Neuronal stem cell (in vitro differentiated cells): ENCODE measurements around the gene CTNNA3.

Source experiments
- DNase-seq: peaks from one replicate; pipeline ENCODE4 v3.0.0-alpha.2; 2013; ENCODE audit warnings: low spot score
- H2AFZ ChIP-seq: one replicate; pipeline ENCODE4 v1.6.1; 2013; ENCODE audit warnings: mild to moderate bottlenecking, low read length, inconsistent platforms
- H2AK5ac ChIP-seq: 2 replicates; pipeline ENCODE4 v1.6.1; 2013; ENCODE audit warnings: low read depth, mild to moderate bottlenecking, inconsistent platforms, low read length, moderate library complexity, mixed read lengths
- H2BK120ac ChIP-seq: 2 replicates; pipeline ENCODE4 v1.6.1; 2013; ENCODE audit warnings: low read depth, mild to moderate bottlenecking, inconsistent platforms, low read length, moderate library complexity, mixed read lengths
- H2BK12ac ChIP-seq: one replicate; pipeline ENCODE4 v1.6.1; 2013; ENCODE audit warnings: low read length, inconsistent platforms
- H2BK15ac ChIP-seq: 2 replicates; pipeline ENCODE4 v1.6.1; 2013; ENCODE audit warnings: mild to moderate bottlenecking, low read length, inconsistent platforms, mixed read lengths
- H2BK5ac ChIP-seq: one replicate; pipeline ENCODE4 v1.6.1; 2013; ENCODE audit warnings: inconsistent platforms, mild to moderate bottlenecking, low read length, moderate library complexity
- H3K14ac ChIP-seq: one replicate; pipeline ENCODE4 v1.6.1; 2013; ENCODE audit warnings: low read length, inconsistent platforms
- H3K18ac ChIP-seq: 2 replicates; pipeline ENCODE4 v1.6.1; 2013; ENCODE audit warnings: low read length, inconsistent platforms
- H3K23ac ChIP-seq: 2 replicates; pipeline ENCODE4 v1.6.1; 2013; ENCODE audit warnings: low read depth, mild to moderate bottlenecking, mixed read lengths, low read length, inconsistent platforms; ENCODE audit not compliant: poor library complexity
- H3K27ac ChIP-seq: replicated peaks from 3 replicates; pipeline ENCODE4 v1.5.1; 2013; ENCODE audit warnings: low read length, inconsistent platforms
- H3K27me3 ChIP-seq, 3 experiments: 2 replicates each; pipeline ENCODE4 v1.6.1; 2013; ENCODE audit warnings: low read length in 3 of 3, mild to moderate bottlenecking in 2 of 3, inconsistent platforms in 1 of 3, low read depth in 1 of 3, mixed read lengths in 1 of 3, moderate library complexity in 1 of 3; ENCODE audit not compliant: control insufficient read depth in 3 of 3, insufficient read depth in 3 of 3
- H3K36me3 ChIP-seq, 2 donors: replicated peaks in 1 of 2; 2 replicates each; pipeline ENCODE4 v1.6.1; 2013; ENCODE audit warnings: low read length in 2 of 2; ENCODE audit not compliant: control insufficient read depth in 2 of 2, insufficient read depth in 2 of 2
- H3K4ac ChIP-seq: 2 replicates; pipeline ENCODE4 v1.6.1; 2013; ENCODE audit warnings: inconsistent platforms, mild to moderate bottlenecking, low read length, moderate library complexity
- H3K4me1 ChIP-seq, 2 donors: 1 replicate in 1 of 2; 2 replicates in 1 of 2; pipeline ENCODE4 v1.6.1; 2013; ENCODE audit warnings: low read length in 2 of 2, low read depth in 1 of 2; ENCODE audit not compliant: control insufficient read depth in 2 of 2, insufficient read depth in 1 of 2
- H3K4me2 ChIP-seq: one replicate; pipeline ENCODE4 v1.6.1; 2013; ENCODE audit warnings: mild to moderate bottlenecking, low read length, inconsistent platforms; ENCODE audit not compliant: insufficient read depth, poor library complexity, severe bottlenecking
- H3K4me3 ChIP-seq, 2 donors: 2 replicates each; pipeline ENCODE4 v1.5.1; 2013; ENCODE audit warnings: low read length in 2 of 2, mild to moderate bottlenecking in 2 of 2, inconsistent platforms in 1 of 2, moderate library complexity in 1 of 2
- H3K79me1 ChIP-seq: one replicate; pipeline ENCODE4 v1.6.1; 2013; ENCODE audit warnings: low read depth, mild to moderate bottlenecking, inconsistent platforms, low read length, moderate library complexity
- H3K9ac ChIP-seq: one replicate; pipeline ENCODE4 v1.6.1; 2013; ENCODE audit warnings: mild to moderate bottlenecking, low read depth, low read length, inconsistent platforms; ENCODE audit not compliant: poor library complexity
- H3K9me3 ChIP-seq, 2 donors: replicated peaks in 1 of 2; 2 replicates each; pipeline versions ENCODE3 to v1.6.1; 2013; ENCODE audit warnings: low read length in 2 of 2, mild to moderate bottlenecking in 2 of 2, inconsistent platforms in 1 of 2, low read depth in 1 of 2, mixed read lengths in 1 of 2, moderate library complexity in 1 of 2; ENCODE audit not compliant: control insufficient read depth in 2 of 2, insufficient read depth in 1 of 2
- H4K8ac ChIP-seq: one replicate; pipeline ENCODE4 v1.6.1; 2013; ENCODE audit warnings: low read depth, mild to moderate bottlenecking, inconsistent platforms, low read length, moderate library complexity
- H4K91ac ChIP-seq: one replicate; pipeline ENCODE4 v1.6.1; 2013; ENCODE audit warnings: low read length, low read depth, mild to moderate bottlenecking, inconsistent platforms; ENCODE audit not compliant: poor library complexity
- WGBS, 2 donors: extraction: QIAGEN DNeasy Blood & Tissue Kit; methylation state at CpG; one replicate each; pipeline ENCODE4 v1.1.7; 2013; ENCODE audit warnings: missing lambda C conversion rate in 2 of 2, mixed read lengths in 1 of 2; ENCODE audit not compliant: insufficient read length in 2 of 2, insufficient replicate concordance in 1 of 2; ENCODE audit errors: extremely low coverage in 2 of 2; 5-methylcytosine and 5-hydroxymethylcytosine counted together

The CTNNA3 gene

DNA sequence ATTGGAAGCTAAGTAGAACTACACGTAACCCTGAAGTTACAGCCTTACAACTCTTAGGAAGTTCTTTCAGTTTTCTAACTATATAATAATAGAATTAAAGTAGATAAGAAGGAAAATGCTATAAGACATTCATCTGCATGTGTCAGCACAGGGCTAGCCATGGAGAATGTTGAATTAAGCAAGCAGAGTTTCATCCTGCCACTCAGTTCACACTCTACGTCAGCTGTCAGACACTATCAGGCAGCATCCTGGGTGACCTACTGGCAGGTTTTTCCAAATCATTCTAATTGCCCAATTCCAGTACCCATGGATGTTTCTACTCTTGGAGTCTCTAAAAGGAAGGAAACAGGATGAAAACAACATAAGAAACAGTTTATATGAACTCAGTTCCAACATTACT lies 815.2 kb downstream of the CTNNA3 start:
- H2AFZ ChIP-seq: no peak overlapping the region
- no peak overlapping the region for H3K27ac ChIP-seq
- no peak overlapping the region for H3K9ac ChIP-seq
- no peak overlapping the region for H3K4me2 ChIP-seq
- H3K27me3 ChIP-seq: peaks cover 0 to 12% (median 0%) of the 10 kb centered on the region in 3 experiments
- H2BK15ac ChIP-seq: no peak overlapping the region
- no peak overlapping the region for H3K18ac ChIP-seq
- no peak overlapping the region for H3K23ac ChIP-seq
- H3K9me3 ChIP-seq: no peaks in the 10 kb centered on the region
- no peak overlapping the region for H2BK120ac ChIP-seq
- H3K4me3 ChIP-seq: no peak overlapping the region
- H3K79me1 ChIP-seq: no peaks in the 10 kb centered on the region
- H2AK5ac ChIP-seq: no peak overlapping the region
- no peaks in the 10 kb centered on the region for H3K4me1 ChIP-seq
- no peak overlapping the region for H4K91ac ChIP-seq
- no peak overlapping the region for H4K8ac ChIP-seq
- no peak overlapping the region for H2BK12ac ChIP-seq
- no CpG with 5 or more reads among the region's 2 CpGs for WGBS, 2 donors
- H2BK5ac ChIP-seq: no peak overlapping the region
- no peak overlapping the region for H3K14ac ChIP-seq
- H3K4ac ChIP-seq: no peak overlapping the region
- H3K36me3 ChIP-seq: no peaks in the 10 kb centered on the region
- no peak for DNase-seq

DNA sequence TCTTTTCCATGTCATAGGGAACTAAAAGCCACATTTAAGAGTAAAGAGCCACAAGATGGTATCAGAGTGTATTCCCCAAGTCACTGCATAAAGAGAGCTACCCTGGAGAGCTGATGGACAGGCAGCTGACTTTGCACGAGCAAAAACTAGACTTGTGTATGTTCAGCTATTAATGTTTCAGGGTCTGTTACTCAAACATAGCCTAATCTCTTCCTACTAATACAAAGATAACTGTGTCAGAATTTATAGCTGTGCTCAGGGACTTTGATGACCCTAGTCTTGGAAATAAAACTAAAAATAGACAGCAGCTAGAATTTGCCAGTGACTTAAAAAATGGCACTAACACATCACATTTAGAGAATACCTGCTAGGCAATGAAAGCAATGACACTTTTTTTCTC lies 815.7 kb downstream of the CTNNA3 start:
- H3K4me3 ChIP-seq: no peak overlapping the region
- no peaks in the 10 kb centered on the region for H3K36me3 ChIP-seq
- no peak overlapping the region for H2BK12ac ChIP-seq
- H3K4me2 ChIP-seq: no peak overlapping the region
- H3K79me1 ChIP-seq: no peaks in the 10 kb centered on the region
- H2BK15ac ChIP-seq: no peak overlapping the region
- H3K9me3 ChIP-seq: no peaks in the 10 kb centered on the region
- no peak overlapping the region for H4K8ac ChIP-seq
- H3K27ac ChIP-seq: no peak overlapping the region
- H3K4ac ChIP-seq: no peak overlapping the region
- H3K14ac ChIP-seq: no peak overlapping the region
- no peak overlapping the region for H3K9ac ChIP-seq
- no peak overlapping the region for H3K18ac ChIP-seq
- DNase-seq: no peak
- peaks cover 0 to 16% (median 0%) of the 10 kb centered on the region in 3 experiments for H3K27me3 ChIP-seq
- H2AFZ ChIP-seq: no peak overlapping the region
- H2AK5ac ChIP-seq: no peak overlapping the region
- no peak overlapping the region for H4K91ac ChIP-seq
- H3K4me1 ChIP-seq: no peaks in the 10 kb centered on the region
- H2BK5ac ChIP-seq: no peak overlapping the region
- H3K23ac ChIP-seq: no peak overlapping the region
- WGBS, 2 donors: no CpG with 5 or more reads among the region's 1 CpG
- no peak overlapping the region for H2BK120ac ChIP-seq

DNA sequence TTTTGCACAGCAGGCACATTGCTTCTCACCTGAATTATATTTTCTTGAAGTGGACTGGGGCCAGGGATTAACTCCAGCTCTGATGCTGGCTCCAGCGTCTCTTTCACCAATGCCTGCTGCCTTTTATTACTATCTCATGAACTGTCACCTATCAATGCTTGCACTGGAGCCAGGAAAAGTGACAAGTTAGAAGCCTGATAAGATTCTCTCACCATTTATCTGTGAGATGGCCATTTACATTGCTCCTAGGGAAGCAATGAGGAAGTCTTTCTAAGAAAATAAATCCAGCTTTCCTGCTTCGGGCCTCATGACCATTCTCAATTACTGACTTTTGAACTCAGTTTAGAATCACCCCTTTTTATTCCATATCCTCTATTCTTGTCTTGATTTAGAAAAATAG lies 818.6 kb downstream of the CTNNA3 start:
- Histone ChIP-seq H3K9ac (no peak overlapping the region), H3K27ac (no peak overlapping the region), H2BK15ac (no peak overlapping the region), H3K4ac (no peak overlapping the region), H2AK5ac (no peak overlapping the region), H2BK120ac (no peak overlapping the region), H4K8ac (no peak overlapping the region), H2AFZ (no peak overlapping the region), H3K9me3 (no peaks in the 10 kb centered on the region), H3K79me1 (no peaks in the 10 kb centered on the region), H3K27me3 (peaks cover 0 to 16% (median 0%) of the 10 kb centered on the region in 3 experiments), H3K4me3 (no peak overlapping the region), H3K4me1 (no peaks in the 10 kb centered on the region), H3K4me2 (no peak overlapping the region), H2BK5ac (no peak overlapping the region), H3K18ac (no peak overlapping the region), H2BK12ac (no peak overlapping the region), H3K14ac (no peak overlapping the region), H3K23ac (no peak overlapping the region), H3K36me3 (no peaks in the 10 kb centered on the region), H4K91ac (no peak overlapping the region)
- WGBS, 2 donors: no CpG with 5 or more reads among the region's 2 CpGs
- no peak for DNase-seq

DNA sequence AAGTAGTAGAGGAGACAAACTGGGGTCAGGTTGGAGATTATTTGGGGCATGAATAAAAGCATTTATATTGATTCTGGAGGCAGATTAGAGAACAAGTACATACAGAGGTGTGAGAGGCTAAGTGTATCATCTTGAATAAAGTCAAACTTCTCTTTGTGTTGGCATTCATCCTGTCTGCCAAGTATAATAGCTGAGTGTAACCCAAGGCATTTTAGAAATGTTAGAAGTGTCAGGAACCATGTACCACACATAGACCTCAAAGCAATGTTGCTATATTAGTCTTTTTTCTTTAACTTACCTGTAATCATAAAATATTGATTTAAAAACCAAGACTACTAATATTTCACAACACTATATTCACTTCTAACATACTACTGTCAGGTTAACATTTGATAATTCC lies 826.4 kb downstream of the CTNNA3 start:
- Histone ChIP-seq H2AK5ac (no peak overlapping the region), H4K8ac (no peak overlapping the region), H3K36me3 (no peaks in the 10 kb centered on the region), H3K23ac (no peak overlapping the region), H4K91ac (no peak overlapping the region), H3K9me3 (no peaks in the 10 kb centered on the region), H3K4ac (no peak overlapping the region), H2BK12ac (no peak overlapping the region), H3K4me2 (no peak overlapping the region), H3K9ac (no peak overlapping the region), H3K4me3 (no peak overlapping the region), H3K18ac (no peak overlapping the region), H2BK15ac (no peak overlapping the region), H2AFZ (no peak overlapping the region), H3K27ac (no peak overlapping the region), H3K79me1 (no peaks in the 10 kb centered on the region), H3K4me1 (no peaks in the 10 kb centered on the region), H2BK120ac (no peak overlapping the region), H3K14ac (no peak overlapping the region), H3K27me3 (no peaks in the 10 kb centered on the region), H2BK5ac (no peak overlapping the region)
- no peak for DNase-seq
